ENCODE measurements around the gene SURF4.

DNA sequence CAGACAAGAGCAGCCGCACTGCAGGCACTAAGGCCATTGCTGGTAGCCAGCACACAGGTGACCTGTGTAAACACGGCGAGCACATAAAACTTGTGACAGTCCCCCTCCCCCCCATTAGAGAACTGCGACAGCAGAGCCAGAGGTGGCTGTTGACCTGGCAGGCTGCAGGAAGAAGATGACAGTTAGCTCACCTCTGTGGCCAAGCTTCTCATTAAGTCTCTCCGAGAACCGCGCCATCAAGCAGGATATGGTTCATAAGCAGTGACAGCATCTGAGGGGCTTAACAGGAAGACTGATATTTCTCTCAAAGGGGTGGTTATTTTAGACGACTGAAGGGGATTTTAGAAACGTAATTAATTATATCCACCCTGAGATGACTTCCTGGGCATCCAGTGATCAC lies 5.2 kb downstream of the SURF4 start:
- TF ChIP-seq, protein P1, sequence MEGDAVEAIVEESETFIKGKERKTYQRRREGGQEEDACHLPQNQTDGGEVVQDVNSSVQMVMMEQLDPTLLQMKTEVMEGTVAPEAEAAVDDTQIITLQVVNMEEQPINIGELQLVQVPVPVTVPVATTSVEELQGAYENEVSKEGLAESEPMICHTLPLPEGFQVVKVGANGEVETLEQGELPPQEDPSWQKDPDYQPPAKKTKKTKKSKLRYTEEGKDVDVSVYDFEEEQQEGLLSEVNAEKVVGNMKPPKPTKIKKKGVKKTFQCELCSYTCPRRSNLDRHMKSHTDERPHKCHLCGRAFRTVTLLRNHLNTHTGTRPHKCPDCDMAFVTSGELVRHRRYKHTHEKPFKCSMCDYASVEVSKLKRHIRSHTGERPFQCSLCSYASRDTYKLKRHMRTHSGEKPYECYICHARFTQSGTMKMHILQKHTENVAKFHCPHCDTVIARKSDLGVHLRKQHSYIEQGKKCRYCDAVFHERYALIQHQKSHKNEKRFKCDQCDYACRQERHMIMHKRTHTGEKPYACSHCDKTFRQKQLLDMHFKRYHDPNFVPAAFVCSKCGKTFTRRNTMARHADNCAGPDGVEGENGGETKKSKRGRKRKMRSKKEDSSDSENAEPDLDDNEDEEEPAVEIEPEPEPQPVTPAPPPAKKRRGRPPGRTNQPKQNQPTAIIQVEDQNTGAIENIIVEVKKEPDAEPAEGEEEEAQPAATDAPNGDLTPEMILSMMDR (IDR thresholded peaks at IDR 0.05): no peak
- no peak for TF ChIP-seq EP300 (IDR thresholded peaks at IDR 0.05)
